GM12891 (cell line): ENCODE results near the gene ATN1.

Experiments
- PAX5 ChIP-seq: IDR thresholded peaks from 2 replicates; pipeline ENCODE4 v1.6.1; 2011; ENCODE audit warnings: low read length, moderate library complexity, mild to moderate bottlenecking; ENCODE audit not compliant: insufficient read depth, severe bottlenecking
- POLR2A ChIP-seq: IDR thresholded peaks from 2 replicates; pipeline ENCODE4 v1.6.1; 2011; ENCODE audit warnings: low read depth, low read length, control low read depth
- POLR2AphosphoS5 ChIP-seq: IDR thresholded peaks from 2 replicates; pipeline ENCODE4 v1.6.1; 2011; ENCODE audit warnings: low read depth, low read length, control low read depth
- POU2F2 ChIP-seq: IDR thresholded peaks from 2 replicates; pipeline ENCODE4 v1.6.1; 2011; ENCODE audit warnings: low read depth, mild to moderate bottlenecking, control low read depth, low read length, moderate library complexity
- SPI1 ChIP-seq: IDR thresholded peaks from 2 replicates; pipeline ENCODE4 v1.6.1; 2011; ENCODE audit warnings: low read depth, low read length, control low read depth
- TAF1 ChIP-seq: IDR thresholded peaks from 2 replicates; pipeline ENCODE4 v1.6.1; 2011; ENCODE audit warnings: low read depth, low read length, control low read depth

DNA sequence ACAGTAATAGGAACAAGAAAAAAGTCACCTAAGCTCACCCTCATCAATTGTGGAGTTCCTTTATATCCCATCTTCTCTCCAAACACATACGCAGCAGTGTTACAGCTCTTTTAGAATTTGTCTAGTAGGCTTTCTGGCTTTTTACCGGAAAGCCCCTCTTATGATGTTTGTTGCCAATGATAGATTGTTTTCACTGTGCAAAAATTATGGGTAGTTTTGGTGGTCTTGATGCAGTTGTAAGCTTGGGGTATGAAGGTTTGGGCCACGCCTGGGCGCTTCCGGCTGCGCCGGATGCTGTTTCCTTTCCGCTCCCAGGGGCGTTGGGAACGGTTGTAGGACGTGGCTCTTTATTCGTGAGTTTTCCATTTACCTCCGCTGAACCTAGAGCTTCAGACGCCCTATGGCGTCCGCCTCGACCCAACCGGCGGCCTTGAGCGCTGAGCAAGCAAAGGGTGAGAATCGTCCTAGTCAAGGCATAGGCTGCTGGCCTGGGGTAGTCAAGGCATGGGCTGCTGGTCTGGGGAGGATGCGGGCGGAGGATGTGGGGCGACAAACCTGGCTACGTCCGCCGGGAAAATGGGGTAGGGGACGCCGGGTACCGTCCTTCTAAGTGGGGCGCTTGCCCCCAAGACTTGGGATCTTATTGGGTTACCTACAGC lies 16.1 kb downstream of the ATN1 start, which contains the start of the genes C12orf57 and RNU7-1:
- TF ChIP-seq POLR2AphosphoS5 (peak; percentile 99), POLR2A (peak; percentile 98), TAF1 (peak; percentile 47; the same call in 1 of the 2 replicates), POU2F2 (peak; percentile 98), SPI1 (no peak), PAX5 (peak; percentile 86)
